GM12878 (cell line): ENCODE data around the gene CES3. TPM values are rescaled to one million over a fixed set of nuclear protein-coding genes. Genes with fewer than 3 reads are reported as not detected.
A peak's percentile ranks its signal among the peaks of the same experiment; 100 is the strongest.

Experiments used
- ATF3 ChIP-seq: IDR thresholded peaks from 2 replicates; pipeline ENCODE4 v1.6.1; 2011; ENCODE audit warnings: low read depth, mild to moderate bottlenecking, low read length, moderate library complexity, borderline replicate concordance; ENCODE audit errors: extremely low read depth
- BRCA1 ChIP-seq: IDR thresholded peaks from 2 replicates; pipeline ENCODE4 v1.6.1; 2011; ENCODE audit warnings: low read depth, low read length, improper control_type of control experiment
- CBX3 ChIP-seq: fragments of 200-600 bp; sonication (generic); IDR thresholded peaks from 2 replicates; pipeline ENCODE4 v1.6.1; 2016; ENCODE audit warnings: low read depth, borderline replicate concordance
- CHD1 ChIP-seq: IDR thresholded peaks from 2 replicates; pipeline ENCODE4 v1.6.1; 2012; ENCODE audit warnings: low read depth, low read length, improper control_type of control experiment
- CHD2 ChIP-seq: IDR thresholded peaks from 2 replicates; pipeline ENCODE4 v1.6.1; 2011; ENCODE audit warnings: low read depth, low read length, improper control_type of control experiment, borderline replicate concordance
- CHD4 ChIP-seq: fragments of 200-600 bp; sonication (generic); IDR thresholded peaks from 2 replicates; pipeline ENCODE4 v1.6.1; 2016; ENCODE audit warnings: mild to moderate bottlenecking
- CTCF ChIP-seq, 3 experiments: IDR thresholded peaks in 2 of 3; conservative IDR thresholded peaks in 1 of 3; 2 replicates each; pipeline ENCODE4 v1.5.1; 2011; ENCODE audit warnings: low read depth in 3 of 3, low read length in 3 of 3, mild to moderate bottlenecking in 3 of 3, control low read depth in 2 of 3, moderate library complexity in 2 of 3, inconsistent platforms in 1 of 3, mixed read lengths in 1 of 3; ENCODE audit not compliant: control insufficient read depth in 2 of 3, insufficient read depth in 1 of 3; ENCODE audit errors: extremely low read depth in 1 of 3
- FOS ChIP-seq: IDR thresholded peaks from 3 replicates; pipeline ENCODE4 v1.6.1; 2011; ENCODE audit warnings: borderline replicate concordance; ENCODE audit not compliant: insufficient read length; ENCODE audit errors: extremely low read depth
- GABPA ChIP-seq: IDR thresholded peaks from 2 replicates; pipeline ENCODE4 v1.6.1; 2014; ENCODE audit warnings: antibody characterized with exemption, low read depth, mild to moderate bottlenecking, inconsistent platforms
- HDAC2 ChIP-seq: fragments of 200-600 bp; sonication (generic); IDR thresholded peaks from 2 replicates; pipeline ENCODE4 v1.6.1; 2017
- IRF4 ChIP-seq: IDR thresholded peaks from 2 replicates; pipeline ENCODE4 v1.6.1; 2011; ENCODE audit warnings: low read depth, low read length
- MAX ChIP-seq: IDR thresholded peaks from 2 replicates; pipeline ENCODE4 v1.6.1; 2012; ENCODE audit warnings: low read depth, low read length, improper control_type of control experiment
- PAX8 ChIP-seq: fragments of 450-650 bp; IDR thresholded peaks from 2 replicates; pipeline ENCODE4 v1.6.1; 2017; ENCODE audit warnings: mild to moderate bottlenecking, moderate library complexity
- POU2F2 ChIP-seq: IDR thresholded peaks from 3 replicates; pipeline ENCODE4 v1.6.1; 2011; ENCODE audit warnings: low read depth, mild to moderate bottlenecking, low read length, borderline replicate concordance
- RELB ChIP-seq: fragments of 450-650 bp; IDR thresholded peaks from 2 replicates; pipeline ENCODE4 v1.6.1; 2017; ENCODE audit warnings: low read depth, mild to moderate bottlenecking, moderate library complexity
- SMC3 ChIP-seq: IDR thresholded peaks from 2 replicates; pipeline ENCODE4 v1.6.1; 2011; ENCODE audit warnings: low read length, improper control_type of control experiment, borderline replicate concordance
- SRF ChIP-seq, 2 experiments: IDR thresholded peaks; 2 replicates each; pipeline ENCODE4 v1.6.1; 2011; ENCODE audit warnings: low read depth in 2 of 2, low read length in 2 of 2, mild to moderate bottlenecking in 1 of 2, moderate library complexity in 1 of 2
- STAT1 ChIP-seq: fragments of 450-650 bp; conservative IDR thresholded peaks from 2 replicates; pipeline ENCODE4 v1.6.1; 2014; ENCODE audit warnings: antibody characterized with exemption, mild to moderate bottlenecking
- SUZ12 ChIP-seq: fragments of 200-600 bp; sonication (generic); IDR thresholded peaks from one replicate; pipeline ENCODE4 v1.6.1; 2018; ENCODE audit warnings: antibody characterized with exemption, mild to moderate bottlenecking; ENCODE audit not compliant: unreplicated experiment
- YY1 ChIP-seq: IDR thresholded peaks from 2 replicates; pipeline ENCODE4 v1.6.1; 2011; ENCODE audit warnings: low read depth, mild to moderate bottlenecking, low read length
- ZBTB4 ChIP-seq: fragments of 450-650 bp; formaldehyde crosslinking; IDR thresholded peaks from 2 replicates; pipeline ENCODE4 v1.4.0; 2022; ENCODE audit warnings: mild to moderate bottlenecking, moderate library complexity
- ZNF207 ChIP-seq: fragments of 450-650 bp; IDR thresholded peaks from 2 replicates; pipeline ENCODE4 v1.6.1; 2014; ENCODE audit warnings: antibody characterized with exemption, mild to moderate bottlenecking, borderline replicate concordance
- ZNF274 ChIP-seq: IDR thresholded peaks from one replicate; pipeline ENCODE4 v1.8.0; 2011; ENCODE audit not compliant: insufficient read length, insufficient read depth
- polyA plus RNA-seq, 11 experiments: library from polyadenylated mRNA; depleted of rRNA in 4 of 11; unstranded in 6 of 11; stranded (reverse) in 5 of 11; fragments of >200 nt; fragmentation: Nextera tagmentation in 4 of 11; fragmentation: Illumina TruSeq in 1 of 11; extraction: Ambion mirVana in 4 of 11; extraction: Trizol in 1 of 11; gene quantifications; 1 replicate in 1 of 11; 2 replicates in 10 of 11; pipeline versions ENCODE4 v1.2.1 to v1.2.3, GENCODE V29; 2011 to 2016; ENCODE audit warnings: inconsistent platforms in 2 of 11, missing spikeins in 2 of 11, low read depth in 1 of 11
- total RNA-seq, 4 experiments: library from RNA; depleted of rRNA in 3 of 4; stranded (reverse); fragments of >200 nt in 3 of 4; fragmentation: Illumina TruSeq in 1 of 4; extraction: Trizol in 1 of 4; gene quantifications; 2 replicates each; pipeline versions ENCODE4 v1.2.1 to v1.2.3, GENCODE V29; 2013 to 2021

CES3 gene
- total and polyA plus RNA-seq, 10 of the 15 experiments (the other 5 are each of a cell fraction or from before 2014, with no cell fraction given): 0.09 to 3.1 (median 0.76) TPM

GRCh38 chr16:67017810-67018488, 56.9 kb downstream of the CES3 start (continued):
- 0 out of 2 replicates have a peak, but pooled peaks have one; percentile 38 for TF ChIP-seq ATF3
- no peak for TF ChIP-seq CHD4
- 0 out of 4 replicates have a peak, but pooled peaks of 1 of the 2 experiments have one; percentile 9 for TF ChIP-seq SRF (IDR thresholded peaks at IDR 0.05; ENCODE audit: low read depth in 2 of 2, low read length in 2 of 2)
- peak; percentile 81 to 93 (median 93) for TF ChIP-seq CTCF (IDR thresholded peaks at IDR 0.05 in 2 of 3, conservative IDR thresholded peaks at IDR 0.05 in 1 of 3; ENCODE audit: control insufficient read depth in 2 of 3, extremely low read depth in 1 of 3, insufficient read depth in 1 of 3, low read depth in 3 of 3, low read length in 3 of 3)
- TF ChIP-seq PAX8: no peak
- TF ChIP-seq STAT1: no peak
- no peak for TF ChIP-seq RELB
- no peak for TF ChIP-seq HDAC2
- no peak for TF ChIP-seq CHD2
- no peak for TF ChIP-seq ZNF274
- no peak for TF ChIP-seq BRCA1
- TF ChIP-seq SUZ12: no peak
- TF ChIP-seq FOS: peak; percentile 45
- TF ChIP-seq CHD1: no peak
- no peak for TF ChIP-seq POU2F2
- TF ChIP-seq ZNF207: no peak
- peak; percentile 95 for TF ChIP-seq SMC3
- TF ChIP-seq GABPA: no peak
- TF ChIP-seq IRF4: peak; percentile 56; the same call in 1 of the 2 replicates
- TF ChIP-seq YY1: peak; percentile 92
- no peak for TF ChIP-seq MAX
- no peak for TF ChIP-seq ZBTB4 (CRISPR knock-in tag)
- TF ChIP-seq CBX3: no peak
